Stimulated activated CD8-positive, alpha-beta memory T cell treated with anti-CD3 and anti-CD28 coated beads, Interleukin-15, amount 100 ng/mL, for 48 hours (primary cell): Measurements from ENCODE around the gene RAB11FIP4.
"Not testable (repeated sequence)": the region's sequence is repeated elsewhere in the genome, so short reads cannot be mapped to it uniquely, and the experiment has no call there.

Source experiments
- DNase-seq, 2 donors: peaks; one replicate each; pipeline ENCODE4 v3.0.0-alpha.2; 2020; ENCODE audit warnings: low read depth in 2 of 2

Gene RAB11FIP4

GRCh38 chr17:31433091-31433790 is 41.8 kb downstream of the RAB11FIP4 start:
- DNase-seq: no peak

GRCh38 chr17:31433811-31434726 is 42.6 kb downstream of the RAB11FIP4 start:
- DNase-seq: no peak

GRCh38 chr17:31434727-31435050 is 43.2 kb downstream of the RAB11FIP4 start:
- no peak for DNase-seq

GRCh38 chr17:31435581-31435980 is 44.1 kb downstream of the RAB11FIP4 start:
- DNase-seq: no peak

GRCh38 chr17:31437720-31438400 is 46.4 kb downstream of the RAB11FIP4 start:
- DNase-seq: no peak

GRCh38 chr17:31439716-31440115 is 48.2 kb downstream of the RAB11FIP4 start:
- DNase-seq: no peak

- DNase-seq: no peak
Measured at GRCh38 chr17:31442276-31442675, 50.8 kb downstream of the RAB11FIP4 start.

- not testable (repeated sequence) for DNase-seq
Measured at GRCh38 chr17:31442856-31443255, 51.4 kb downstream of the RAB11FIP4 start.

GRCh38 chr17:31443386-31443785 is 51.9 kb downstream of the RAB11FIP4 start:
- no peak for DNase-seq

- no peak for DNase-seq
Measured at GRCh38 chr17:31444026-31444425, 52.6 kb downstream of the RAB11FIP4 start.

GRCh38 chr17:31446195-31446967 is 54.9 kb downstream of the RAB11FIP4 start:
- no peak for DNase-seq

- DNase-seq: no peak
Measured at GRCh38 chr17:31448467-31449077, 57.1 kb downstream of the RAB11FIP4 start.

- no peak for DNase-seq
Measured at GRCh38 chr17:31449111-31449510, 57.6 kb downstream of the RAB11FIP4 start.

GRCh38 chr17:31449746-31450145 is 58.3 kb downstream of the RAB11FIP4 start:
- DNase-seq: no peak

- DNase-seq: no peak
Measured at GRCh38 chr17:31452101-31452500, 60.6 kb downstream of the RAB11FIP4 start.

GRCh38 chr17:31452561-31453110 is 61.2 kb downstream of the RAB11FIP4 start:
- DNase-seq: no peak

GRCh38 chr17:31453896-31454295 is 62.4 kb downstream of the RAB11FIP4 start:
- no peak for DNase-seq

- DNase-seq: no peak
Measured at GRCh38 chr17:31456814-31457213, 65.3 kb downstream of the RAB11FIP4 start.

GRCh38 chr17:31457391-31458234 is 66.1 kb downstream of the RAB11FIP4 start:
- no peak for DNase-seq

GRCh38 chr17:31458829-31459228 is 67.4 kb downstream of the RAB11FIP4 start:
- no peak for DNase-seq
